ENCODE results near the gene BMPR1A.

Gene BMPR1A

DNA sequence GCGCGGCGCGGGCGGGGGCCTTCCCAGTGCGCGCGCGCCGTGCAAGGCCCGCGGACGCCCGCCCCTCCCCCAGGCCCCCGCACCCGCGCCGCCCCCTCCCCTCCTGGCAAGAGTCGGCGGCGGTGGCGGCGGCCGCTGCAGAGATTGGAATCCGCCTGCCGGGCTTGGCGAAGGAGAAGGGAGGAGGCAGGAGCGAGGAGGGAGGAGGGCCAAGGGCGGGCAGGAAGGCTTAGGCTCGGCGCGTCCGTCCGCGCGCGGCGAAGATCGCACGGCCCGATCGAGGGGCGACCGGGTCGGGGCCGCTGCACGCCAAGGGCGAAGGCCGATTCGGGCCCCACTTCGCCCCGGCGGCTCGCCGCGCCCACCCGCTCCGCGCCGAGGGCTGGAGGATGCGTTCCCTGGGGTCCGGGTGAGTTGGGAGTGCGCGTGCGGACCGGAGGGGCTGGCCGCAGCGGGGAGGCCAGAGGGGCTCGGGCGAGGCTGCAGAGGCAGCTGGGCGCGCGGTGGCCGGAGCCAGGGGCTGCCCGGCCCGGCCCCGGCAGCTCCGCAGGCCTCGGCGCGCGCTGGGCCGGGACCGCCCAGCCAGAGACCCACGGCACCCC lies at the start of gene BMPR1A:
TSS of gene BMPR1A (plus strand) at position 109 of the 602 bp plus-strand sequence. CDS start 119,400 bp downstream, outside the sequence.
- DNase-seq: no peak

GRCh38 chr10:86706977-86707376 lies 49.4 kb upstream of the BMPR1A start:
- DNase-seq: no peak

DNA sequence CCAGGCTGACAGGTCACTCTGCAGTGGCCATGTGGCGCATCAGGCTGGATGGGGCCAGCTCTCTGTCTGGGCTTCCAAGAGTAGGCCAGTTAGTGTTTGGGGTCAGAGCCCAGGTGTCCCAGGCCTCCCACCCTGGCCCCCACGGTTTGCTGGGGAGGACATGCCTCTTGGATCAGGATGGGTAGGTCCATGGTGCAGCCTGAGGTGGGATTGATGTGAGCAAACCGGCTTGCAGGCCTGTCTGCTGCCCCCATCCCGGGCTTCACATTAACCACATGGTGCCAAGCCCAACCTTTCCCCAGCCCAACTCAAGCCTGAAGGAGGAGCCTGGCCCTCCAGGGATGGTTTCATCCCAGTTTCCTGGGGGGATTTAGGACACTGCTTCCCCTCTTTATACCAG lies 48.9 kb upstream of the BMPR1A start:
- DNase-seq: no peak

DNA sequence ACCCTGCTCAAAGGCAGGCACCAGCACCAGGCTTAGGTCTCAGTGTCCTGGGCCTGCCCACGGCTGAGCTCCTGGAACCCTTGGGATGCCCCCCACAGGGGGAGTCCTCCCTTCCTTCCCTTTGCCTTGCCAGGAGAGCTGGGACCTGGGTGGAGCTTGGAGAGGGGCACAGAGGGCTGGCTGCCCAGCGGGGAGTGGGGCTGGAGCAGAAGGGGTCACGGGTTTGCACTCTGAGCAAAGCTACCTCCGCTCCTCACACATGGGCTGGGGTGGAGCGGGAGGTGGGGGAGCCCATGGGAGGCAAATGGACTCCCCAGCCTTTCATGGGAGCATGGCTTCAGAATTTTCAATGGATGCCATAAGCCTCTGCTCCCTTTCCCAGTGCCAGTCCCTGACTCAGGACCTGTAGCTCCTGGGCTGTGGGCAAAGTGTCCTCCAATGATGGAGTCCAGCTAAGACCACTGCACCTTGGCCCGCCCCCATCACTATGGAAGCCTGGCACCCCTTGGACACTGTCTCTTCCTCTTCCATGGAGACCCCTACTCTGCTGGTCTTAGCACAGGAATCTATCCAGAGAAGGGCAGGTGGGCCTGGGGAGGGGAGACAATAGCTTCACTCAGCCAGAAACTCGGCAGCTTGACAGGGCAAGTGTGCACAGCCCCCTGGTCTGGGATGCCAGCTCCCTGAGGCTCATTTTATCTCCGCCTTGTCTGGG lies 48.2 kb upstream of the BMPR1A start:
- no peak for DNase-seq

DNA sequence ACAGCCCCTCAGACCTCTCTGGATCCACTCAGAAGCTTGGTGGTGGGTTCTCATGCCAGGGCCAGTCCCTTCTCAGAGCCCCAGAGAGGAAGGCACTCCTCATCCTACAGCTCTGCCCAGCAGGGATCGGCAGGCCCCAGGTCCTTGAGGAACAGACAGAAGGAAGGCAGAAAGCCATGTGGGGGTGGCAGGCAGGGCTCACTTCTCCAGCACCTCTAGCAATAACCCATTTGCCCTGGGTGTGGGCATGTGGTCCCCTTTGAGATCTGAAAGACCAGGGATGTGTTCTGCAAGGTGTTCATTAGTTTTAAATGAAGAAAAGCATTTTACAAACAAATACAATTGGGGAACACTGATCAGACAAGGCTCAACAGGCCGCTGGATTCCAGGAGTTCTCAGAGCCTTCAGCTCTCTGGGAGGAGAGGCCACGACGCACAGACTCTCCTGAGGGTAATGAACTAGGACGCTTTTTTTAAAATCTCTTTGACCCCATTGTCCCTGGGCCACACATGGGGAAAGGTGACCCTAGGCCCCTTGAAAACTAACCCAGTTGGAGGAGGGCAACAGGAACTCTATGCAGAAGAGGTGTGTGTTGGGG lies 47.5 kb upstream of the BMPR1A start:
- DNase-seq: no peak

GRCh38 chr10:86709396-86710185 lies 46.8 kb upstream of the BMPR1A start:
- DNase-seq: no peak

DNA sequence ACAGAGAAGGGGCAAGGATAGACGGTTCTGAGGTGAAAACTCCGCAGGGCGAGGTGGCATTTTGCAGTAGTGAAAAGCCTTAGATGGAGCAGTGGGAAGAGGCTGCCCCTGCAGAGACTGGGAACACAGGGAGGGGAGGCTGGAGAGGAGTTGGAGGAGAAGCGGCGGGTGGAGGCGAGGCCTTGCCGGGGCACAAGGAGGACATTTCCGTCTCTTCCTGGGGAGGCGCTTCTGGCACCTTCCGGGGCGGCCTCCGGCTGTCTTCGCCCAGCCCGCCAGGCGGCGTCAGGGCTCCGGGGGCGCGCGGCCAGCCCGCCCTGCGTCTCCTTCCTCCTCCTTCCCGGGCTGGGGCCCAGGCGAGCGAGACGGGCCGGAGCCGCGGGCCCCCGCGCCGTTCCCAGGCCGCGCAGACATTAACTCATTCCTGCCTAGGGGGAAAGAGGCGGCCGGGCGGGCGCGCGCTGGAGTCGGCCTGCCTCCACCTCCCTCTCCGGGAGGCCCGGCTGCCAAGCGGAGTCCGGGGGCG lies 45.4 kb upstream of the BMPR1A start:
- DNase-seq: peak in 1 of 2 experiments; percentile 40

DNA sequence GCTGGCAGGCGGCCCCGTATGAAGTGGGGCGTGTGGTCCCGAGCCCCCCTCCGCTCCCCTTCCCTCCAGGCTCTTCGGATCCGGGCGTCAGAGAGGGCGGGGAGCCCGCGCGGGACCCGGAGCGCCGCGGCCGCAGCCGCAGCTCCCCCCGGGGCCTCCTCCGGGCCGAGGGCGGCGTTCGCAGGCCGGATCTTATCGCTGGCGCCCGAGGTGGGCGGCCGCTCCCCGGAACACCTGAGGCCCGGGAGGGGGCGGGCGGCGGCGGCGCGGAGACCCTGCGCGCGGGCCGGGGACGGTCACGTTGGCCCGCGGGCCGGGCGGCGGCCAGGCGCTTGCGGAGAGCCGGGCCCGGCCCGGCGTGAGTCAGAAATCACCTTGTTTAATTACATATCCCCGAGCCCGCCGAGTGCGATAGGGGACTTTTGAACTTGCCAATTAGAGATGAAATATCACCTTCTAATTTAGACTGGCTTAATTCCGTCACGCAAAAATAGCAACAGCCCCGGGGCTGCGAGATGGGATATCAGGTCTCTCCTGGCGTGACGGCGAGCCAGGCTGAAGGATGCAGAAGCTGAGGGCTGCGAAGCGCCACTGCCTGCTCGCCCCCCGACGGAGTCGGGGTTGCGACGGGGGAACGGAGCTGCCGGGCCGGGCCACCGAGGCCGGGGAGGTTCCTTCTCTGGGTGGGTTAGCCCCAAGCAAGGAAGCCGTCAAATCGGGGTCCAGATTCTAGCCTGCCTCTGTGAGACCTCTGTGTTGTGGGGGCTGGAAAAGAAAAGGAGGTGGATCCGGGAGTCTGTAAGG lies 44.7 kb upstream of the BMPR1A start:
- peak in 1 of 2 experiments; percentile 20 for DNase-seq

GRCh38 chr10:86712317-86712707 lies 44.1 kb upstream of the BMPR1A start:
- no peak for DNase-seq

DNA sequence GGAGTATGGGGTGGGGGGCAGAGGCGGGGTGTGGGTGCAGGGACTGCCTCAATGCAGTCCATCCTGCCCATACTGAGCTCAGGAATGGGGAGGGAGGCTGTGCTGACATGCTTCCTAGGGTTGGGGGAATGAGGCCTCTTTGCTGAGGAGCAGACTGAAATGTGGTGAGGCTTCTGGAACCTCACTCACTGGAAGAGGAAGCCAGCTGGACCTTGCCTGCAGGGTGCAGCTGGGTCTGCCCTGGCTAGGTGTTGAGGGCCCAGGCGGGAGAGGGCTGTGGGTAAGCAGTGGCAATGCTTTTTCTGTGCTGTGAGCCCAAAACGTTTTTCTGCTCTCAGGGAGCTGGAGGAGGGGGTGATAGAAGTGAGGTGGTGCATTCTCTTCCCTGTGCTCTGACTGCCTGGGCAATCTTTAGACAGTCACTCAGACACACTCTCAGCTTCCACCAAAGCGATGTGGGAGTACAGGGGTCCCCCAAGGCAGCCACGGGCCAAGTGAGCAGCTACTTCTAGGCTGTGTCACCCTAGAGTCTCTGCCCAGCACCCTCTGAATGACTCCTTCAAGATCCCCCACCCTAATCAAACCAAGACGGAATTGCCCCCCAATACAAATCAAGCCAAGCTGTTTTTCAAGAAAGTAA lies 41.1 kb upstream of the BMPR1A start:
- no peak for DNase-seq

- DNase-seq: no peak
Measured at GRCh38 chr10:86715836-86716235, 40.6 kb upstream of the BMPR1A start.

DNA sequence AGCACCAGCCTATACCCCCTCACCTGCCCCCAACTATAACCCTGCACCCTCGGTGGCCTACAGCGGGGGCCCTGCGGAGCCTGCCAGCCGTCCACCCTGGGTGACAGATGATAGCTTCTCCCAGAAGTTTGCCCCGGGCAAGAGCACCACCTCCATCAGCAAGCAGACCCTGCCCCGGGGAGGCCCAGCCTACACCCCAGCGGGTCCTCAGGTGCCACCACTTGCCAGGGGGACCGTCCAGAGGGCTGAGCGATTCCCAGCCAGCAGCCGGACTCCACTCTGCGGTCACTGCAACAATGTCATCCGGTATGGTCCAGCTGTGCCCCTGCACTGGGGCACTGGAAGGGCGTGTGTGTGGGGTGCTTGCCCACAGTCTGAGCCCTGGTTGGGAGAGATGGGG lies 40.0 kb upstream of the BMPR1A start:
- no peak for DNase-seq

DNA sequence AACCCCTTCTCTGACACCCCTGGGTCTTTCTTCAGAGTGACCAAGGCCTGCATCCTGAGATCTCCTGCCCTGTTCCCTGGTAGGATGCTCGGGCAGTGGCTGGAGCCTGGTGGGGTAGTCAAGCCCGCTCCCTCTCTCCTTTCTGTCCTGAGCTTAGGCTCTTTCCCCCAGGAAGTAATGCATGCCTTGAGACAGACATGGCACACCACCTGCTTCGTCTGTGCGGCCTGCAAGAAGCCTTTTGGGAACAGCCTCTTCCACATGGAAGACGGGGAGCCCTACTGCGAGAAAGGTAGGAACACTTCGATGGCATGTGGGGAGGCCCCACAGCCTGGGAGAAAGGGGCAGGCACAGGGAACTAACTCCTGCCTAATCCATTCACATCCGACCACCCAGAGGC lies 37.9 kb upstream of the BMPR1A start:
- DNase-seq: no peak

GRCh38 chr10:86721232-86721631 lies 35.2 kb upstream of the BMPR1A start:
- DNase-seq: no peak

GRCh38 chr10:86723009-86723408 lies 33.4 kb upstream of the BMPR1A start:
- no peak for DNase-seq

DNA sequence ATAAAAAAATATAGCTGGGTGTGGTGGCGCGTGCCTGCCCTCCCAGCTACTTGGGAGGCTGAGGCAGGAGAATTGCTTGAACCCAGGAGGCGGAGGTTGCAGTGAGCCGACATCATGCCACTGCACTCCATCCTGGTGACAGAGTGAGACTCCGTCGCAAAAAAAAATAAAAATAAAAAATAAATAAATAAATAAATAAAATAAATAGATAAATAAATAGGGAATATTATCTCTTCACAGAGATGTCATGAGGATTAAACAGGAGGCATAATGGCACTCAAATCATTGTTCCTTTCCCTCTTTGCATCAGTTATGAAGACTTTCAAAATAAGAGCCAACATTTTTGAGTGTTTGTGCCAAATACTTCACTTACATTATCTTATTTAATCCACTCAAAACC lies 32.0 kb upstream of the BMPR1A start:
- no peak for DNase-seq

DNA sequence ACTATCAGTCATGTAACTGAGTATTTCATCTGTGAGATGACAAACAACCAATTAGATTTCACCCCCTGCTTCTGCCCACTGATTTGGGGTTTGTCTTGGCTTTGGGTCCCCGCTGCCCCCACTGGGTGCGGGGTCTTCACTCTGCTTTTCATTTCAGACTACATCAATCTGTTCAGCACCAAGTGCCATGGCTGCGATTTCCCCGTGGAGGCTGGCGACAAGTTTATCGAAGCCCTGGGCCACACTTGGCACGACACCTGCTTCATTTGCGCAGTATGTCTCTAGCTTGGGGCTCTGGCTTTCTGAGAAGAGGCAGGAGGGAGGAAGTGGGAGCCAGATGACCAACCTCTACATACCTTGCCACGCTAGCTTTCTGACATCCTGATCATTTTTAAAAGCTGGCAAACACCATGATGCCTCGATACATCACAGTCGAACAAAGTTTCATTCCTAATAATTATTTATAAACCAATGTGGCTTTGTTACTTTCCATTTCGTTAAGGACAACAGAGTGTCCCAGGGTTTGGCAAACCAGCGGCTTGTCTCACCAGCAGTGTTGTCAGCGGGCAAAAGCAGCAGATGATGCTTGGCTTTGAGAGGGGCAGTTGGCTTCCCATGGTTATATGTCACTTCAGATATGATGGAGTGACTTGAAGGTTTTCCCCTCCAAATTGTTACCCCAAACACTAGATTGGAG lies 30.3 kb upstream of the BMPR1A start:
- DNase-seq: no peak

DNA sequence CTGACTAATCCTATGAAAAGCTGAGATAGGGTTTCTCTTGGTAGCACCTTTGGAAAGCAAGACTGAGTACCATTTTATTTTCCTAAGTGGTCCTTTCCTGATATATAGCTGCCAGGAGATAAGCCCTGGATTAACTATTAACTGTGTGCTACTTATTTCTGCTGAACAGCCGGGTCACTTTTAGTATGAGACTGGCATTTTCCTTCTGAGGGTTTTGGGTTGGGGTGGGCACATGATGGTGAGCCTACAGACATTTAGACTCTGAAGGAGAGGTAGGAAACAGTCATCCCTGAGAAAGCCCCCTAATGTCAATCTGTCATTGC lies 29.8 kb upstream of the BMPR1A start:
- no peak for DNase-seq

- no peak for DNase-seq
Measured at GRCh38 chr10:86727470-86727869, 28.9 kb upstream of the BMPR1A start.

- no peak for DNase-seq
Measured at GRCh38 chr10:86728056-86728455, 28.4 kb upstream of the BMPR1A start.

DNA sequence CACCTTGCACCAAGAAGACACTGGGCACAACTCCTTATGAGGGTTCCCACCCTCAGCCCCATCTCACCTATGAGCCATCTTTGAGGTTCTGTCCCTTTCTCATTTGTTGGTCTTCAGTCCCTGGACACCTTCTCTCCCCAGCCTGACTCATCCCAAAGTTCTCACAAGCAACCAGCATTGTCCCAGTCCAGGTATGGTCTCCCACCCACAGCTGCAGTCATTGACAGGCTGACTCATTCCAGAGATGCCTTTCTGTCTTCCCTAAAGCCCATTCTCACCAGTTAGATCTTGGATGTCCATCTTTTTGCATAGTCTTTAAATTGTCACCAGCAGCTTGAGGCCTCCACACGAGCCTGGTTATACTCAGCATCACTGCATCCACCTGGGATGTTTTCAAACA lies 26.7 kb upstream of the BMPR1A start:
- DNase-seq: no peak
